Skin of body (tissue), 3 donors: Measurements from ENCODE around the gene PYDC2. TPM values are rescaled to one million over a fixed set of nuclear protein-coding genes. Genes with fewer than 3 reads are reported as not detected.
"Not testable (repeated sequence)": the region's sequence is repeated elsewhere in the genome, so short reads cannot be mapped to it uniquely, and the experiment has no call there.

Experiments used
- DNase-seq: peaks from one replicate; lab custom pipeline; 2025; lab: John Stamatoyannopoulos, UW
- small RNA-seq: library from RNA; depleted of rRNA; stranded (forward); fragments of <200 nt; gene quantifications from one replicate; pipeline ENCODE3, GENCODE V24; 2014; ENCODE audit warnings: low replicate concordance
- total RNA-seq: library from RNA; depleted of rRNA; stranded (reverse); fragments of >200 nt; gene quantifications from one replicate; pipeline ENCODE4 v1.2.3, GENCODE V29; 2014

PYDC2 gene
- total RNA-seq, 1 donor from 2014 or later, result not detected

GRCh38 chr3:191470080-191470479 is 9.1 kb downstream of the PYDC2 start:
- DNase-seq, result no peak

- no peak for DNase-seq
These were observed 9.6 kb downstream of the PYDC2 start for GRCh38 chr3:191470545-191470944.

- no peak for DNase-seq
These were observed 12.8 kb downstream of the PYDC2 start for GRCh38 chr3:191473661-191474198.

- no peak for DNase-seq
These were observed 15.3 kb downstream of the PYDC2 start for GRCh38 chr3:191476066-191476772.

- not testable (repeated sequence) for DNase-seq
These were observed 23.0 kb downstream of the PYDC2 start for GRCh38 chr3:191483994-191484393.

GRCh38 chr3:191484461-191484860 is 23.5 kb downstream of the PYDC2 start:
- DNase-seq, result no peak

GRCh38 chr3:191492601-191493000 is 31.6 kb downstream of the PYDC2 start:
- DNase-seq, result no peak

- DNase-seq, result no peak
These were observed 32.4 kb downstream of the PYDC2 start for GRCh38 chr3:191493336-191493735.

GRCh38 chr3:191499307-191500080 is 38.5 kb downstream of the PYDC2 start:
- no peak for DNase-seq

- DNase-seq, result no peak
These were observed 39.9 kb downstream of the PYDC2 start for GRCh38 chr3:191500892-191501291.

- no peak for DNase-seq
These were observed 41.6 kb downstream of the PYDC2 start for GRCh38 chr3:191502583-191502982.

- no peak for DNase-seq
These were observed 48.1 kb downstream of the PYDC2 start for GRCh38 chr3:191509078-191509477.

Small RNA genes within 50 kb of the gene (small RNA-seq; reads per million reads assigned to genes)
- gene PYDC2, result not detected

Other genes starting within 250 kb of the PYDC2 start
- 42.9 TPM for gene CCDC50, start 131.8 kb upstream of the PYDC2 start, total RNA-seq
- gene UTS2B, start 130.6 kb upstream of the PYDC2 start, total RNA-seq, result 0.39 TPM